H1 (cell line): Measurements from ENCODE around the gene TRHDE. TPM values are rescaled to one million over a fixed set of nuclear protein-coding genes. Genes with fewer than 3 reads are reported as not detected.

Experiments
- EP300 ChIP-seq, 2 experiments: IDR thresholded peaks; 1 replicate in 1 of 2; 2 replicates in 1 of 2; pipeline ENCODE4 v1.6.1; 2011 to 2012; ENCODE audit warnings: low read depth in 2 of 2, low read length in 2 of 2, mild to moderate bottlenecking in 2 of 2, borderline replicate concordance in 1 of 2, inconsistent platforms in 1 of 2, moderate library complexity in 1 of 2
- EZH2 ChIP-seq: fragments of 200-600 bp; sonication (generic); IDR thresholded peaks from 2 replicates; pipeline ENCODE4 v1.7.1; 2012; ENCODE audit warnings: low read depth, mild to moderate bottlenecking, moderate library complexity, low read length, inconsistent platforms; ENCODE audit not compliant: severe bottlenecking
- FOSL1 ChIP-seq: IDR thresholded peaks from 2 replicates; pipeline ENCODE4 v1.6.1; 2011; ENCODE audit warnings: mild to moderate bottlenecking, low read depth, low read length, moderate library complexity; ENCODE audit not compliant: insufficient read depth
- GTF2F1 ChIP-seq: IDR thresholded peaks from 2 replicates; pipeline ENCODE4 v1.6.1; 2012; ENCODE audit warnings: low read depth, low read length, improper control_type of control experiment, borderline replicate concordance
- JUND ChIP-seq: IDR thresholded peaks from 2 replicates; pipeline ENCODE4 v1.6.1; 2011; ENCODE audit warnings: mild to moderate bottlenecking, improper control_type of control experiment, low read length
- KDM1A ChIP-seq: fragments of 200-600, 300-600 bp; sonication (generic); IDR thresholded peaks from 2 replicates; pipeline ENCODE4 v1.7.1; 2016; ENCODE audit warnings: mild to moderate bottlenecking, low read length, borderline replicate concordance
- KDM4A ChIP-seq: IDR thresholded peaks from one replicate; pipeline ENCODE4 v1.7.1; 2012; ENCODE audit warnings: low read depth, mild to moderate bottlenecking, moderate library complexity, low read length, inconsistent platforms; ENCODE audit not compliant: severe bottlenecking
- NANOG ChIP-seq: IDR thresholded peaks from 2 replicates; pipeline ENCODE4 v1.6.1; 2011; ENCODE audit warnings: low read length, low read depth, mild to moderate bottlenecking, inconsistent platforms; ENCODE audit not compliant: insufficient read depth, poor library complexity, severe bottlenecking
- PHF8 ChIP-seq: fragments of 200-600 bp; sonication (generic); conservative IDR thresholded peaks from 2 replicates; pipeline ENCODE4 v1.7.1; 2012; ENCODE audit warnings: low read depth, mild to moderate bottlenecking, inconsistent platforms, low read length, moderate library complexity
- RAD21 ChIP-seq, 2 experiments: IDR thresholded peaks in 1 of 2; conservative IDR thresholded peaks in 1 of 2; 2 replicates each; pipeline ENCODE4 v1.6.1; 2011; ENCODE audit warnings: low read depth in 2 of 2, low read length in 2 of 2, improper control_type of control experiment in 1 of 2, inconsistent platforms in 1 of 2, mild to moderate bottlenecking in 1 of 2, moderate library complexity in 1 of 2
- RBBP5 ChIP-seq: IDR thresholded peaks from 2 replicates; pipeline ENCODE4 v1.7.1; 2012; ENCODE audit warnings: low read depth, mild to moderate bottlenecking, inconsistent platforms, low read length, moderate library complexity, borderline replicate concordance
- RFX5 ChIP-seq: IDR thresholded peaks from 2 replicates; pipeline ENCODE4 v1.6.1; 2011; ENCODE audit warnings: low read depth, low read length, improper control_type of control experiment, borderline replicate concordance
- TEAD4 ChIP-seq: IDR thresholded peaks from 2 replicates; pipeline ENCODE4 v1.6.1; 2012; ENCODE audit warnings: low read depth, low read length, inconsistent platforms, mixed read lengths
- polyA plus RNA-seq, 7 experiments: library from polyadenylated mRNA; depleted of rRNA in 3 of 7; stranded (reverse) in 5 of 7; unstranded in 2 of 7; fragments of >200 nt in 5 of 7; fragments of 200-250 nt in 2 of 7; gene quantifications; 1 replicate in 5 of 7; 2 replicates in 1 of 7; 4 replicates in 1 of 7; pipeline versions ENCODE4 v1.2.1 to v1.2.3, GENCODE V29; 2011 to 2013; ENCODE audit warnings: missing spikeins in 2 of 7, mixed read lengths in 2 of 7
- total RNA-seq: library from RNA; stranded (reverse); fragmentation: NEBNext Ultra II Directional; extraction: Animal tissue kit (Norgen Biotek cat#: 25700); gene quantifications from 2 replicates; pipeline ENCODE4 v1.2.1, GENCODE V29; 2021
- TF ChIP-seq, protein P1 (sequence below): IDR thresholded peaks from 2 replicates; pipeline ENCODE4 v1.6.1; 2011; ENCODE audit warnings: low read depth, mild to moderate bottlenecking, low read length; ENCODE audit not compliant: insufficient read depth

The TRHDE gene
- total and polyA plus RNA-seq, 2 of the 8 experiments (the other 6 are each of a cell fraction or from before 2014, with no cell fraction given), result 1.3 to 5.0 TPM

DNA sequence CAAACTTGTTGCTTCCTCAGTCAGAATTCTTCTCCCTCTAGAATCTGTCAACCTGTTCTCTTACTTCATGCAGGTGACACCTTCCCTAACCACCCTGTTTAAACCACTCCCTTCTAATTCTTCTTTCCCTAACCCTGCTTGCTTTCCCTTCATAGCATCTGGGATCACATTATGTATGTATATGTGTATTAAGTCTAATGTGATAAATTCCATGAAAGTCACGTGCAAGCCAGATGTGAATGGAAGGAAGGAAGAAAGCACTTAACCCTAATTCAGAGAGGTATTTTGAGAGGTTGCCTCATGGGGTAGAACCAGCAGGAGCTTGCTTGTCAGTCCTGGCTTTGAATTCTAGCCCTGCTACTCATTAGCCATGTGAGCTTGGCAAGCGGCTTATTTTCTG lies 340.0 kb downstream of the TRHDE start (continued):
- TF ChIP-seq TEAD4 (peak; percentile 70; the same call in 1 of the 2 replicates), FOSL1 (no peak), GTF2F1 (no peak), RAD21 (IDR thresholded peaks at IDR 0.05 in 1 of 2, conservative IDR thresholded peaks at IDR 0.05 in 1 of 2; ENCODE audit: low read depth in 2 of 2, low read length in 2 of 2) (no peak), NANOG (peak; percentile 64), RBBP5 (no peak), RFX5 (no peak), KDM4A (no peak), PHF8 (no peak), JUND (0 out of 2 replicates have a peak, but pooled peaks have one; percentile 33), KDM1A (0 out of 2 replicates have a peak, but pooled peaks have one; percentile 33), EZH2 (no peak), EP300 (IDR thresholded peaks at IDR 0.05; ENCODE audit: borderline replicate concordance in 1 of 2, low read depth in 2 of 2, low read length in 2 of 2) (peak in 1 of 2 experiments; percentile 44; a peak in 1 of 3 replicates)
- TF ChIP-seq, protein P1, sequence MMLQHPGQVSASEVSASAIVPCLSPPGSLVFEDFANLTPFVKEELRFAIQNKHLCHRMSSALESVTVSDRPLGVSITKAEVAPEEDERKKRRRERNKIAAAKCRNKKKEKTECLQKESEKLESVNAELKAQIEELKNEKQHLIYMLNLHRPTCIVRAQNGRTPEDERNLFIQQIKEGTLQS, result no peak
